GM12878 (cell line): ENCODE measurements around the gene SMIM14. TPM values are rescaled to one million over a fixed set of nuclear protein-coding genes. Genes with fewer than 3 reads are reported as not detected.

Experiments used
- ATAC-seq: fragments of 200-7000 bp; cut with Tn5 transposase; 3 replicates; pipeline ENCODE4 v1.9.1; 2020; ENCODE audit warnings: mild to moderate bottlenecking, moderate library complexity
- BruUV-seq: library from RNA; stranded (reverse); fragments of 400-500 nt; replicated peaks from 2 replicates; lab custom pipeline; 2021; lab: Mats Ljungman, UMichigan
- CTCF ChIA-PET: fragments of 300-600 bp; sonication (Branson Sonifier 250); formaldehyde crosslinking; extraction: SDS; loops from one replicate; lab custom pipeline; 2021; ENCODE audit warnings: inconsistent platforms; lab: Yijun Ruan, JAX
- POLR2A ChIA-PET: fragments of 350-600 bp; formaldehyde crosslinking; extraction: SDS; loops from one replicate; lab custom pipeline; 2021; ENCODE audit warnings: inconsistent platforms; lab: Charles Lee
- RAD21 ChIA-PET: fragments of 300-600 bp; sonication (Branson Sonifier 250); formaldehyde crosslinking; loops from one replicate; lab custom pipeline; 2023; ENCODE audit warnings: antibody characterized with exemption; ENCODE audit not compliant: unreplicated experiment; lab: Charles Lee
- SMC1A ChIA-PET: fragments of 300-600 bp; sonication (Branson Sonifier 250); formaldehyde crosslinking; loops from one replicate; lab custom pipeline; 2023; ENCODE audit not compliant: unreplicated experiment, uncharacterized antibody; lab: Charles Lee
- DNase-seq: peaks from one replicate; pipeline ENCODE4 v3.0.0-alpha.2; 2011; ENCODE audit warnings: low read depth, low spot score
- FAIRE-seq: peaks from 3 replicates; lab custom pipeline; 2011; peaks lifted over from hg19 to GRCh38; lab: Jason Lieb, UNC
- H2AFZ ChIP-seq: 2 replicates; pipeline ENCODE4 v1.6.0; 2011; ENCODE audit warnings: low read depth, low read length, control low read depth; ENCODE audit not compliant: control insufficient read depth
- H3K27ac ChIP-seq: 2 replicates; pipeline ENCODE4 v1.5.1; 2011; ENCODE audit warnings: control low read depth; ENCODE audit not compliant: control insufficient read depth, insufficient read depth
- H3K27me3 ChIP-seq, 2 experiments: replicated peaks in 1 of 2; 2 replicates each; pipeline versions ENCODE4 v1.6.0 to v1.6.1; 2011; ENCODE audit warnings: low read length in 1 of 2; ENCODE audit not compliant: control insufficient read depth in 2 of 2, insufficient read depth in 2 of 2
- H3K36me3 ChIP-seq, 2 experiments: 2 replicates each; pipeline ENCODE4 v1.5.1; 2011; ENCODE audit warnings: low read length in 1 of 2; ENCODE audit not compliant: control insufficient read depth in 2 of 2, insufficient read depth in 2 of 2
- H3K4me1 ChIP-seq: 2 replicates; pipeline ENCODE4 v1.6.1; 2011; ENCODE audit warnings: mild to moderate bottlenecking, low read length, moderate library complexity, mixed read lengths; ENCODE audit not compliant: control insufficient read depth, insufficient read depth
- H3K4me2 ChIP-seq: 2 replicates; pipeline ENCODE4 v1.6.0; 2011; ENCODE audit warnings: control low read depth; ENCODE audit not compliant: control insufficient read depth, insufficient read depth
- H3K4me3 ChIP-seq: fragments of 200-600 bp; sonication (generic); 2 replicates; pipeline ENCODE4 v1.5.1; 2016
- H3K79me2 ChIP-seq: 2 replicates; pipeline ENCODE4 v1.6.0; 2011; ENCODE audit warnings: low read length; ENCODE audit not compliant: control insufficient read depth, insufficient read depth
- H3K9ac ChIP-seq: 2 replicates; pipeline ENCODE4 v1.8.0; 2011; ENCODE audit warnings: low read length, control low read depth, mixed read lengths; ENCODE audit not compliant: control insufficient read depth, insufficient read depth
- H3K9me3 ChIP-seq: replicated peaks from 3 replicates; pipeline ENCODE4 v1.5.1; 2011; ENCODE audit warnings: mild to moderate bottlenecking, low read length; ENCODE audit not compliant: control insufficient read depth, insufficient read depth
- H4K20me1 ChIP-seq: 2 replicates; pipeline ENCODE4 v1.6.0; 2011; ENCODE audit not compliant: control insufficient read depth, insufficient read depth
- CBX3 ChIP-seq: fragments of 200-600 bp; sonication (generic); IDR thresholded peaks from 2 replicates; pipeline ENCODE4 v1.6.1; 2016; ENCODE audit warnings: low read depth, borderline replicate concordance
- CREM ChIP-seq: IDR thresholded peaks from 2 replicates; pipeline ENCODE4 v1.6.1; 2014; ENCODE audit warnings: antibody characterized with exemption, low read depth
- KDM1A ChIP-seq: fragments of 200-600 bp; sonication (generic); IDR thresholded peaks from 2 replicates; pipeline ENCODE4 v1.6.1; 2016; ENCODE audit warnings: borderline replicate concordance
- LARP7 ChIP-seq: fragments of 450-650 bp; IDR thresholded peaks from 2 replicates; pipeline ENCODE4 v1.6.1; 2017; ENCODE audit warnings: mild to moderate bottlenecking
- MEF2B ChIP-seq: fragments of 450-650 bp; IDR thresholded peaks from 2 replicates; pipeline ENCODE4 v1.6.1; 2018; ENCODE audit warnings: mild to moderate bottlenecking, moderate library complexity; ENCODE audit not compliant: partially characterized antibody, poor library complexity, severe bottlenecking
- MLLT1 ChIP-seq: fragments of 450-650 bp; IDR thresholded peaks from 2 replicates; pipeline ENCODE4 v1.6.1; 2016; ENCODE audit warnings: mild to moderate bottlenecking
- NFYB ChIP-seq: IDR thresholded peaks from 2 replicates; pipeline ENCODE4 v1.6.1; 2011; ENCODE audit warnings: low read depth, mild to moderate bottlenecking, low read length, improper control_type of control experiment, moderate library complexity; ENCODE audit not compliant: insufficient read depth
- RAD51 ChIP-seq: fragments of 450-650 bp; IDR thresholded peaks from 2 replicates; pipeline ENCODE4 v1.6.1; 2016; ENCODE audit warnings: moderate library complexity, mild to moderate bottlenecking, inconsistent platforms
- RFX5 ChIP-seq: IDR thresholded peaks from 2 replicates; pipeline ENCODE4 v1.6.1; 2011; ENCODE audit warnings: low read depth, low read length, improper control_type of control experiment
- SIN3A ChIP-seq: IDR thresholded peaks from 2 replicates; pipeline ENCODE4 v1.6.1; 2012; ENCODE audit warnings: low read depth, low read length, improper control_type of control experiment
- YY1 ChIP-seq: IDR thresholded peaks from 2 replicates; pipeline ENCODE4 v1.6.1; 2011; ENCODE audit warnings: low read depth, mild to moderate bottlenecking, low read length
- WGBS: methylation state at CpG from one replicate; pipeline ENCODE4 v1.1.6; 2016; ENCODE audit warnings: low lambda C conversion rate; ENCODE audit not compliant: insufficient replicate concordance, insufficient coverage; ENCODE audit errors: missing lambda C conversion rate; 5-methylcytosine and 5-hydroxymethylcytosine counted together
- in situ Hi-C: fragments of 300-500 bp; cut with MboI; formaldehyde crosslinking; loops from 9 replicates; pipeline ENCODE4 v1.14.3; 2018; ENCODE audit warnings: mixed read lengths
- intact Hi-C: fragments of 100-400 bp; cut with micrococcal nuclease; formaldehyde crosslinking; loops from one replicate; pipeline ENCODE4 v1.14.2; 2022; ENCODE audit not compliant: unreplicated experiment
- polyA plus RNA-seq, 11 experiments: library from polyadenylated mRNA; depleted of rRNA in 4 of 11; unstranded in 6 of 11; stranded (reverse) in 5 of 11; fragments of >200 nt; fragmentation: Nextera tagmentation in 4 of 11; fragmentation: Illumina TruSeq in 1 of 11; extraction: Ambion mirVana in 4 of 11; extraction: Trizol in 1 of 11; gene quantifications; 1 replicate in 1 of 11; 2 replicates in 10 of 11; pipeline versions ENCODE4 v1.2.1 to v1.2.3, GENCODE V29; 2011 to 2016; ENCODE audit warnings: inconsistent platforms in 2 of 11, missing spikeins in 2 of 11, low read depth in 1 of 11
- total RNA-seq, 4 experiments: library from RNA; depleted of rRNA in 3 of 4; stranded (reverse); fragments of >200 nt in 3 of 4; fragmentation: Illumina TruSeq in 1 of 4; extraction: Trizol in 1 of 4; gene quantifications; 2 replicates each; pipeline versions ENCODE4 v1.2.1 to v1.2.3, GENCODE V29; 2013 to 2021
- TF ChIP-seq, protein P1 (sequence below): IDR thresholded peaks from 2 replicates; pipeline ENCODE4 v1.6.1; 2011; ENCODE audit warnings: borderline replicate concordance, low read depth, mild to moderate bottlenecking, moderate library complexity, mixed read lengths, low read length; ENCODE audit not compliant: insufficient read depth; ENCODE audit errors: extremely low read length
- TF ChIP-seq, protein P2 (sequence below): IDR thresholded peaks from 2 replicates; pipeline ENCODE4 v1.6.1; 2011; ENCODE audit warnings: low read depth, low read length, improper control_type of control experiment, borderline replicate concordance
- TF ChIP-seq, protein P3 (sequence below): fragments of 450-650 bp; IDR thresholded peaks from 2 replicates; pipeline ENCODE4 v1.6.1; 2014; ENCODE audit warnings: mild to moderate bottlenecking

The SMIM14 gene
- total and polyA plus RNA-seq, 10 of the 15 experiments (the other 5 are each of a cell fraction or from before 2014, with no cell fraction given), result 125 to 671 (median 188) TPM

DNA sequence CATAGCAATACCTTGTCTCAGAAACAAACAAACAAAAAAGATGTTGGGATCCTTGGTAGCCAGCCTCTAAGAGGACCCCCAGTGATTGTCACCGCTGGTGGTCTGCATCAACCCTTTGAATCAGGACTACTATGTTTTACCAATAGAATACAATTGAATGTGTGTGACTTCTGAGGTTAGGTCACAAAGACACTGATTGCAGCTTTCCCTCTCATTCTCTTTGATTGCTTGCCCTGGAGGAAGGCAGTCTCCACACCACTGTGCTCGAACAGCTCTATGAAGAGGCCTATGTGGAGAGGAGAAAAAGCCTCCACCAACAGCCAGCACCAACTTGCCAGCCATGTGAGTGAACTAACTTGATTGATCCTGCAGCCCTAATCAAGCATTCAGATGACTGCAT is 2.8 kb upstream of the SMIM14 start (continued):
- TF ChIP-seq, protein P1, sequence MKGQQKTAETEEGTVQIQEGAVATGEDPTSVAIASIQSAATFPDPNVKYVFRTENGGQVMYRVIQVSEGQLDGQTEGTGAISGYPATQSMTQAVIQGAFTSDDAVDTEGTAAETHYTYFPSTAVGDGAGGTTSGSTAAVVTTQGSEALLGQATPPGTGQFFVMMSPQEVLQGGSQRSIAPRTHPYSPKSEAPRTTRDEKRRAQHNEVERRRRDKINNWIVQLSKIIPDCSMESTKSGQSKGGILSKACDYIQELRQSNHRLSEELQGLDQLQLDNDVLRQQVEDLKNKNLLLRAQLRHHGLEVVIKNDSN, result no peak

DNA sequence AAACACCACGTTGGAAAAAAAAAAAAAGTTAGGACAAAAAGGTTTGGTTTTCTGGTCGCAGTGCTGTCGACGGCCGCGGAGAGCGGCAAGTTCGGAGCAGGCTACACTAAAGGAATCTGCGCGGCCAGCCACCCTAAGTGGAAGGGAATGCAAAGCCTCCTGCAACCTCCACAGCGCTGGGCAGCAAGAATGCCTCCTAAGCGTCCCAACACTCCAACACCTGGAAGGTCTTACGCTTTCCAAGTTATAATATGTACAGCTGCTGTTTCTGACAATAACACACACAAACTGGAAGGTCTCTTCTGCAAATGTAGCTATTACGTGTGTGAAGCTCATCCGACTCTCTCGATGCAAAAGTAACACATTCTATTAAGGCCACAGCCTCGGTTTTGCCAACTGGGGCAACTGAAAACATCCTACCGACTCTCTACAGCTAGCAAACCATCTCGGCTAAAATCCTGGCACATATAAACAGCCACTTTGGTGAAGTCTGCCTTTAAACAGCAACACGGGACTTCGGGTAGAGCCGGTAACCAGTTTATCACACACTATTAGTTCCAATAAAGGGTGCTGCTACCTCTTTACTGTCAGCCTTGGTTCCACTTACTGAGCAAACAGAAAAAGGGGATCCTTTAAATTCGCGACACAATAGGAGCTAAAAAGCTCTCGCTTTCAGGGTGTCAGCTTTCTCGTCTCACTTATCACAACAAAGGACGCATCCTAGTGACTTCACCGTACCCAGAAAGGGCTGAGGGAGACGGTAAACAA is 895 bp downstream of the SMIM14 start:
- peaks cover 17% of the 10 kb centered on the region for H3K79me2 ChIP-seq
- no peaks in the 10 kb centered on the region for H3K9me3 ChIP-seq
- ChIA-PET RAD21 (interaction anchor here (0.7 to 13.2 kb wide), 18 partner anchors 8 to 855 kb away, joined by 3 to 217 read pairs (median 4); partner anchors contain the start of genes N4BP2, TLR10, UBE2K and UGDH), SMC1A (interaction anchor here (0.7 to 9.7 kb wide), 23 partner anchors 8 to 338 kb away, joined by 3 to 109 read pairs (median 4); partner anchors contain the start of gene UGDH), CTCF (interaction anchor here (0.7 to 2.2 kb wide), 12 partner anchors 9 to 680 kb away, joined by 3 to 9 read pairs (median 4); no protein-coding TSS in a partner anchor), POLR2A (interaction anchor here (0.6 to 10.7 kb wide), 11 partner anchors 8 to 1028 kb away, joined by 4 to 129 read pairs (median 5); partner anchors contain the start of gene UGDH)
- H4K20me1 ChIP-seq, result no peaks in the 10 kb centered on the region
- intact Hi-C loops (loop anchor here (2.0 to 5.0 kb wide), 5 partner anchors 29 to 340 kb away; partner anchors contain the start of genes PDS5A and UGDH), in situ Hi-C loops (loop anchor here (10.0 kb wide), 1 partner anchor 567 kb away; no protein-coding TSS in a partner anchor)
- peak overlapping the region; percentile 73 for H2AFZ ChIP-seq
- peak overlapping the region; percentile 75 for H3K4me3 ChIP-seq
- H3K36me3 ChIP-seq, result no peaks in the 10 kb centered on the region
- BruUV-seq, result TSS peak; percentile 74
- peak overlapping the region; percentile 43 for H3K27ac ChIP-seq
- H3K9ac ChIP-seq, result peak overlapping the region; percentile 57
- WGBS, result 1% methylated on average over 29 of the region's 29 CpGs
- H3K4me1 ChIP-seq, result peaks cover 5% of the 10 kb centered on the region; the same call in 1 of the 2 replicates
- no peaks in the 10 kb centered on the region for H3K27me3 ChIP-seq
- DNase-seq, result no peak
- ATAC-seq, result peak; percentile 33
- peak; percentile 92 for FAIRE-seq
- peak overlapping the region; percentile 71 for H3K4me2 ChIP-seq
- TF ChIP-seq NFYB (no peak), CREM (0 out of 2 replicates have a peak, but pooled peaks have one; percentile 7), MEF2B (no peak), KDM1A (no peak), LARP7 (0 out of 2 replicates have a peak, but pooled peaks have one; percentile 61), CBX3 (no peak), YY1 (0 out of 2 replicates have a peak, but pooled peaks have one; percentile 4), MLLT1 (peak; percentile 59), SIN3A (0 out of 2 replicates have a peak, but pooled peaks have one; percentile 14), RAD51 (no peak), RFX5 (no peak)
- TF ChIP-seq, protein P2, sequence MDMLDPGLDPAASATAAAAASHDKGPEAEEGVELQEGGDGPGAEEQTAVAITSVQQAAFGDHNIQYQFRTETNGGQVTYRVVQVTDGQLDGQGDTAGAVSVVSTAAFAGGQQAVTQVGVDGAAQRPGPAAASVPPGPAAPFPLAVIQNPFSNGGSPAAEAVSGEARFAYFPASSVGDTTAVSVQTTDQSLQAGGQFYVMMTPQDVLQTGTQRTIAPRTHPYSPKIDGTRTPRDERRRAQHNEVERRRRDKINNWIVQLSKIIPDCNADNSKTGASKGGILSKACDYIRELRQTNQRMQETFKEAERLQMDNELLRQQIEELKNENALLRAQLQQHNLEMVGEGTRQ, result no peak
- TF ChIP-seq, protein P3, sequence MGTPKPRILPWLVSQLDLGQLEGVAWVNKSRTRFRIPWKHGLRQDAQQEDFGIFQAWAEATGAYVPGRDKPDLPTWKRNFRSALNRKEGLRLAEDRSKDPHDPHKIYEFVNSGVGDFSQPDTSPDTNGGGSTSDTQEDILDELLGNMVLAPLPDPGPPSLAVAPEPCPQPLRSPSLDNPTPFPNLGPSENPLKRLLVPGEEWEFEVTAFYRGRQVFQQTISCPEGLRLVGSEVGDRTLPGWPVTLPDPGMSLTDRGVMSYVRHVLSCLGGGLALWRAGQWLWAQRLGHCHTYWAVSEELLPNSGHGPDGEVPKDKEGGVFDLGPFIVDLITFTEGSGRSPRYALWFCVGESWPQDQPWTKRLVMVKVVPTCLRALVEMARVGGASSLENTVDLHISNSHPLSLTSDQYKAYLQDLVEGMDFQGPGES, result no peak
